Osteoblast (primary cell): ENCODE data around the gene AFF2. TPM values are rescaled to one million over a fixed set of nuclear protein-coding genes. Genes with fewer than 3 reads are reported as not detected.

Experiments used
- DNase-seq: peaks from one replicate; pipeline ENCODE4 v3.0.0; 2011; ENCODE audit warnings: low spot score, mixed read lengths; ENCODE audit not compliant: insufficient read length; ENCODE audit errors: missing footprints
- H2AFZ ChIP-seq: 2 replicates; pipeline ENCODE4 v1.6.0; 2011; ENCODE audit warnings: mild to moderate bottlenecking, low read length
- H3K27ac ChIP-seq: 2 replicates; pipeline ENCODE4 v1.5.1; 2011; ENCODE audit warnings: mild to moderate bottlenecking, low read depth, low read length, moderate library complexity
- H3K27me3 ChIP-seq: 2 replicates; pipeline ENCODE4 v1.6.0; 2012; ENCODE audit warnings: mild to moderate bottlenecking, control low read depth, inconsistent platforms, low read length, moderate library complexity; ENCODE audit not compliant: insufficient read depth
- H3K36me3 ChIP-seq: 2 replicates; pipeline ENCODE4 v1.5.1; 2011; ENCODE audit warnings: mild to moderate bottlenecking, low read length, control low read depth, moderate library complexity; ENCODE audit not compliant: insufficient read depth
- H3K4me1 ChIP-seq: 2 replicates; pipeline ENCODE4 v1.5.1; 2011; ENCODE audit warnings: mild to moderate bottlenecking, low read length, control low read depth, moderate library complexity; ENCODE audit not compliant: insufficient read depth
- H3K4me2 ChIP-seq: 2 replicates; pipeline ENCODE4 v1.6.0; 2011; ENCODE audit warnings: mild to moderate bottlenecking, low read length; ENCODE audit not compliant: insufficient read depth
- H3K4me3 ChIP-seq: fragments of 200-600 bp; sonication (generic); 3 replicates; pipeline ENCODE4 v1.5.1; 2012; ENCODE audit warnings: mild to moderate bottlenecking, low read length, inconsistent platforms; ENCODE audit not compliant: insufficient read depth
- H3K79me2 ChIP-seq: 2 replicates; pipeline ENCODE4 v1.6.0; 2012; ENCODE audit warnings: mild to moderate bottlenecking, low read length, control low read depth, inconsistent platforms; ENCODE audit not compliant: insufficient read depth
- H3K9me3 ChIP-seq: 2 replicates; pipeline ENCODE4 v1.5.1; 2011; ENCODE audit warnings: low read depth, low read length, control low read depth
- H4K20me1 ChIP-seq: 2 replicates; pipeline ENCODE4 v1.6.0; 2012; ENCODE audit warnings: mild to moderate bottlenecking, low read length, control low read depth; ENCODE audit not compliant: insufficient read depth
- CTCF ChIP-seq: IDR thresholded peaks from 2 replicates; pipeline ENCODE4 v1.5.1; 2011; ENCODE audit warnings: mild to moderate bottlenecking, low read depth, low read length, moderate library complexity; ENCODE audit errors: extremely low read depth
- total RNA-seq: library from RNA; depleted of rRNA; stranded (reverse); fragments of >200 nt; gene quantifications from 2 replicates; pipeline ENCODE4 v1.2.3, GENCODE V29; 2012

AFF2 gene
- total RNA-seq, 1 donor: 10.9 TPM

GRCh38 chrX:148658115-148658730 lies 157.8 kb downstream of the AFF2 start:
- no peak for TF ChIP-seq CTCF
- no peak overlapping the region for H2AFZ ChIP-seq
- no peak overlapping the region for H3K4me3 ChIP-seq
- no peak overlapping the region for H3K27ac ChIP-seq
- no peak for DNase-seq
- H3K4me2 ChIP-seq: no peak overlapping the region
- no peaks in the 10 kb centered on the region for H3K36me3 ChIP-seq
- no peaks in the 10 kb centered on the region for H3K4me1 ChIP-seq
- no peaks in the 10 kb centered on the region for H4K20me1 ChIP-seq
- H3K27me3 ChIP-seq: no peaks in the 10 kb centered on the region
- H3K9me3 ChIP-seq: no peaks in the 10 kb centered on the region
- no peaks in the 10 kb centered on the region for H3K79me2 ChIP-seq

- H3K27ac ChIP-seq: no peak overlapping the region
- H2AFZ ChIP-seq: no peak overlapping the region
- no peaks in the 10 kb centered on the region for H3K4me1 ChIP-seq
- DNase-seq: no peak
- no peak for TF ChIP-seq CTCF
- no peak overlapping the region for H3K4me3 ChIP-seq
- H3K27me3 ChIP-seq: no peaks in the 10 kb centered on the region
- H3K4me2 ChIP-seq: no peak overlapping the region
- H3K9me3 ChIP-seq: no peaks in the 10 kb centered on the region
- no peaks in the 10 kb centered on the region for H3K79me2 ChIP-seq
- H3K36me3 ChIP-seq: no peaks in the 10 kb centered on the region
- no peaks in the 10 kb centered on the region for H4K20me1 ChIP-seq
These were observed 159.1 kb downstream of the AFF2 start for GRCh38 chrX:148659481-148659880.

GRCh38 chrX:148661035-148661434 lies 160.6 kb downstream of the AFF2 start:
- no peaks in the 10 kb centered on the region for H3K27me3 ChIP-seq
- no peak for TF ChIP-seq CTCF
- no peaks in the 10 kb centered on the region for H3K79me2 ChIP-seq
- H3K9me3 ChIP-seq: no peaks in the 10 kb centered on the region
- H3K27ac ChIP-seq: no peak overlapping the region
- H4K20me1 ChIP-seq: no peaks in the 10 kb centered on the region
- H3K4me2 ChIP-seq: no peak overlapping the region
- H2AFZ ChIP-seq: no peak overlapping the region
- DNase-seq: no peak
- H3K4me3 ChIP-seq: no peak overlapping the region
- H3K36me3 ChIP-seq: no peaks in the 10 kb centered on the region
- H3K4me1 ChIP-seq: no peaks in the 10 kb centered on the region

- no peak for DNase-seq
- Histone ChIP-seq H3K4me3 (no peak overlapping the region), H2AFZ (no peak overlapping the region), H3K9me3 (no peaks in the 10 kb centered on the region), H3K79me2 (no peaks in the 10 kb centered on the region), H3K4me1 (no peaks in the 10 kb centered on the region), H3K4me2 (no peak overlapping the region), H4K20me1 (no peaks in the 10 kb centered on the region), H3K36me3 (no peaks in the 10 kb centered on the region), H3K27me3 (no peaks in the 10 kb centered on the region), H3K27ac (no peak overlapping the region)
- no peak for TF ChIP-seq CTCF
These were observed 161.6 kb downstream of the AFF2 start for GRCh38 chrX:148662014-148662413.
